ENCODE data around the gene TRIO.
A peak's percentile ranks its signal among the peaks of the same experiment; 100 is the strongest.
"Not testable (repeated sequence)": the region's sequence is repeated elsewhere in the genome, so short reads cannot be mapped to it uniquely, and the experiment has no call there.

The TRIO gene

DNA sequence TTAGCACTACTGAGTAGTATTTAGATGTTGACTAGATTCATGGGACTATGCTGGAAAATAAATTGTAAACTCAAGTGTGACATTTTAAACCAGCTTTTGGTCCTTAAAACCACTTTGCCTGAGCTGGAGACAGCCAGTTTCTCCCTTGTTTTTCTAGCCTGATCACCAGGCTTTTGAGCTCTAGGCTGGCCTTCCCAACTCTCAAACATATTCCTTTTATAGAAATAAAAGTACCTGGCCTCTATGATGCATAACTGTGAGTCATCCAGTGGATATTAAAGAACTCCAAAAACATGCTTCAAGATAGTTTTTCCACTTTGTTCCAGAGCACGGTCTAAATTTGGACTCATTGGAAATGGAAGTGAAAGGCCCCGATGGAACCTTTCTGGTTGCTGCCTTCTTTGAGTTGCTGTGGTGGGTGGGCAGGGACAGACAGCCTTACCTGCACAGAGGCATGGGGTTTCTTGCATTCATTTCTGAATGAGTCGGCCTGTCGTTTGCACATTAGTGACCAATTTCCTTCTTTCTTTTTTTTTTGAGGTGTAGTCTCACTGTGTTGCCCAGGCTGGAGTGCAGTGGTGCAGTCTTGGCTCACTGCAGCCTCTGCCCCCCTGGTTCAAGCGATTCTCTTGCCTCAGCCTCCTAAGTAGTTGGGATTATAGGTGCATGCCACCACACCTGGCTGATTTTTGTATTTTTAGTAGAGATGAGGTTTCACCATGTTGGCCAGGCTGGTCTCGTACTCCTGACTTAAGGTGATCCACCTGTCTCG, 43.1 kb downstream of the TRIO start:
- DNase-seq (ENCODE audit: low read depth), result peak; percentile 65

DNA sequence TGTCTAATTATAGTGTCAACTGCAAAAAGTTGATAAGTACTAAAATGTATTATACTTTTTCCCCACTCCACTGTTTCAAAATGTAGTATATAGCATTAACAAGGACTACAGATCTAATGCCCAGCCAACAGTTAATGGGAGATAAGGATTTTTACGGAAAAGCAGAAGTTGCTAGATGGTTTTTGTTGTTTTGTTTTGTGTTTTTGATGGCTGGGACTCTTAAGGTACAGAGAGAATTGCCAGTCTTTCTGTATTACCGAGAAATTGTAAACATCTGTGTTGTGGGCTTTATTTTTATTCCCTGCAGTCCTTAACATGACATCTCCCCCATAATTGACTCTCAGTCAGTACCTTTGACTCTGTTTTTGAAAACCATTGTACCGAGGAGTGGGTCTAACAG, 44.0 kb downstream of the TRIO start:
- no peak for DNase-seq (ENCODE audit: low read depth)

DNA sequence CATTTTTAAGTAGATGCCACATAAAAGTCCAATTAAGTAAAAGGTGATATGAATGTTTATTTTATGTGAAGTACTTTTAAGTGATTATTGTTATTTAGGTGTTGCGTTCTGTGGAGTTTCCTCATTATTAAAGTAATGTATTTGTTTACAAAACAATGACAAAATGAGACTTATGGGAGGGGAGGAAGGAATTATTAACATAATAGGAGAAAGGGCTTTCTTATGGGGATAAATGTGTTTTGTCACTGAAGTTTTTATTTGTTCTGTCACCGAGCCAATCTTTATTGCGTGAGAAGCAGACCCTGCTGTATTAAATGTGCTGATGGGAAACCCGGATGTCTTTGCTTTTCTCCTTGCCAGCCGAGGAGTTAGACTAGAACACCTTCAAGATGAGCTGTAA, 44.5 kb downstream of the TRIO start:
- no peak for DNase-seq (ENCODE audit: low read depth)

DNA sequence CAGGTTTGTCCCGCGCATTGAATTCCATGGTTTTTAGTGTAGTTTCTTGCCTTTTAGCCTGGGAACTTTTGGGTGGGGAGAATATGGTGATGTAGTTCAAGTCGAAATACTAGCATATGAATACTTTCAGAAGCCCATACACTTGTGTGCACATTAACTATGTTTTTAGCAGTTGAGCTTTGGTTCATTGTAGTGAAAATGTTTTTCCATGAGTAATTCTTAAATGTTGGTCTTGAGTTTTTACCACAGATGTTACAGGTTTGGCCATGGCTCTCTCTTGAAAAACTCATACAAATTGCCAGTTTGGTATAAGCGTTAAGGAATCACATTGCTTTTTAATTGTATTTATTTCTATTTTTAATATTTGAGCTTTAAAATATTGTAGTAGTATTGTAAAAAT, 45.6 kb downstream of the TRIO start:
- DNase-seq (ENCODE audit: low read depth), result no peak

DNA sequence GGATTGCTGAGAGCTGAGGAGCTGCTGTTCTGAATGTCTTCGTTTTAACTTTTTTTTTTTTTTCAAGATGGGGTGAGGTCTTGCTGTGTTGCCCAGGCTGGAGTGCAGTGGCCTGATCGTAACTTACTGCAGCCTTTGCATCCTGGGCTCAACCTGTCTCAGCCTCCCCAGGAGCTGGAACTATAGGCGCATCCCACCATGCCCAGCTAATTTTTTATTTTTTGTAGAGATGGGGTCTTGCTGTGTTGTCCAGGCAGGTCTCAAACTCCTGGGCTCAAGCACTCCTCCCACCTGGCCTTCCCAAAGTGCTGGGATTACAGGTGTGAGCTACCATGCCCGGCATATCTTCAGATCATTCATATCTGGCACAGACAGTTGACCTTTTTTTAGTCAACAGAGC, 46.5 kb downstream of the TRIO start:
- no peak for DNase-seq (ENCODE audit: low read depth)

DNA sequence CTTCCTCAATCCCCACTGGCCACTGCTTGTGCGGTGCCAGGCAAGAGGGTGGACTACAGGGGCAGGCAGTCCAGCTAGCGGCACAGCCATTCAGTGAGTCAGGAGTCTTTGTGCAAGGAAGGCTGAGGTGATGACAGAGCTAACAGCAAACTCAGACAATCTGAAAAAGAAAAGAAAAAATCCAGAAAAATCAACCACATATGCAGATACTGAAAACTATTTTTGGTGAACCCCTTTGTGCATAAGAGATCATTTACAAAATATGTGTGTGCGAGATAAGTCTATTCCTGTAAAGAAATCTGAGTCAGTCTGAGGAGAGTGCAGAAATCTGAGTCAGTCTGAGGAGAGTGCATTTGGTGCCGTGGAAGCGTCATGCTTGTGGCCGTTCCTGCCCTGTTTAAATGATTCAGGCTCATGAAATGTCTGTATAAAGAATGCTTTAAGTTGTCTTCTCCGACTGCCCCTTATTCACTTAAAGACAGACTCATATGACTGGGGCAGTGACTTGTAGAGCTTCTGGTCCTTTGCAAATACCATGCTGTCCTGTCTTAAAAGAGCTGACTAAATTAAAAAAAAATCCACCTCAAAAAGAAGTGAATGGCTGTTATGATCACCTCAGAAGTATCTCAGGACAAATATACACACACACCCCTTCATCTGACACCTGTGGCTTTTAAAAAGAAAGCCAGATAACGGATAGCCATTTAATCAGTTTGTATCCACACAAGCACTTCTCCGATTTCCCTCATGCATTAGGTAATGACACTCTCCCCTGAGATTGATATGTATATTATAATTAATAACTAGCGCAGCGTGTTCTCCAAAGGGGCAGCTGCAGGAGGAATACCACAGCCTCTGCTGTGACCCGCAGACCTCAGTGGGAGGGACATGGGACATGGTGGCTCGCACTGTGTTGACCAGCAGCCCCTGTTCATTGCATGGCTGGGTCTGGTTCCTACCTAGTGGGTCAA, 47.3 kb downstream of the TRIO start:
- peak; percentile 96 for DNase-seq (ENCODE audit: low read depth)

DNA sequence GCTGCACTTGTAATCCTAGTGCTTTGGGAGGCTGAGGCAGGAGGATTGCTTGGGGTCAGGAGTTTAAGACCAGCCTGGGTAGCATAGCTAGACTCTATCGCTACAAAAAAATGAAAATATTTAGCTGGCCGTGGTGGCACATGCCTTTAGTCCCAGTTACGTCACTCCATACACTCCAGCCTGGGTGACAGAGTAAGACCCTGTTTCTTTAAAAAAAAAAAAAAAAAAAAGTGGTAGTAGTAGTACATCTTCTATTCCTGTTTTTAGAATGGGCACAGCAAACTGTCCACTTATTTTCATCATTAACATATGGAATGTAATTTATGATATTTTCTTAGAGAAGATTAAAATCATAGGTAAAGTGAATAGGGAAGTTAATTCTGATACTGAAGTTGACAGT, 48.2 kb downstream of the TRIO start:
- no peak for DNase-seq (ENCODE audit: low read depth)

DNA sequence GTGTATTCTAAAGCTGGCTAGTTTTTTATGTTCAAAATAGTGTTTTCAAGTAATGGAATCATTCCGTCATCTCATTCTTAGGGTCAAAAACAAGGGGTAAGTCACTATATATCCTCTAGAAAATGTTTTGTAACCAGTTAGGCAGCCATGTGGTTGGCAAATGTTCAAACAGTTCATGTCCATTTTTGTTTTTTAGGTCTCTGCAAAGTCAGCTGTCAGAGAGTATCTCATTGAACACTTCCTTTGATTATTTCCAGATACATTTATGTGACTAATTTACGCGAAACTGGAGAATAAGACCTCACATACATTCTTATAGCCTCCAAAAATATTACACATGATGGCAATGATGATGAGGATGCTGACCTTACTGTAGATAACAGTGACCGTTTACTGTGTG, 50.4 kb downstream of the TRIO start:
- DNase-seq (ENCODE audit: low read depth), result no peak

DNA sequence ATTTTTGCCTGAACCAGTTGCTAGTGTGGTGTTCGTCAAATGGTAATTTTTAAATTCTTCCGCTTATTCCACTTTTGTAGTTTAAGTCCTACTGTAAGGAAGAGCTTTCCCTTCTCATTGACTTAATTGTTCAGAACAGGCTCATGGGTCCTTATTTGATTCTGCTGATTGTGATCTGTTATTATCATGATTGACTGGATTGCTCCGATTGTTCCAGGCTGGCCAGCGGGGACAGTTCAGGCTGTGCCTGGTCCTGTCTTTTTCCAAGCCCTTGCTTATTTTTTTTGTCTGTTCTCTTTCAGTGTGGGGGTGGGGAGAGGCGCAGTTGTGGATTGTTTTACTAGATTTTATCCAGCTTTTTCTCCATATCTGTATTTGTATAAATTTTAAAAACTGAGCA, 52.4 kb downstream of the TRIO start:
- no peak for DNase-seq (ENCODE audit: low read depth)

DNA sequence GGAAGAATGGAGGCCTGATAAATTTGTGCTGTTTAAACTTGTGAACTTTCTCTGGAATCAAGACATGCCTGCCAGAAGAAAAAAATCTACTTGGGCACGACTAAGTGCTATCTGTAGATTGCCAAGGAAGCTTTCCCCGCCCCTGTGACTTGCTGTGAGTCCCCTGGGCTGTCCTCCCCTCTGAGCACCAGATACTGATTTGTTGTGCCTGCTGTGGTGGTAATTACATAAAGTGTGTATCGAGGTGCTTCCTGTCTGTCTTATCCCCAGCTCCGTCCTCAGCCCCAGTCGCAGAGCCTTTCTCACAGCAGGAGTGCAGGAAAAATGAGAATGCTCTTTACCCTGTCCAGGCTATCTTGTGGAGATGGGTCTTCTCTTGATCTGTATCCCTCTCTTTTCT, 53.9 kb downstream of the TRIO start:
- DNase-seq (ENCODE audit: low read depth), result no peak

DNA sequence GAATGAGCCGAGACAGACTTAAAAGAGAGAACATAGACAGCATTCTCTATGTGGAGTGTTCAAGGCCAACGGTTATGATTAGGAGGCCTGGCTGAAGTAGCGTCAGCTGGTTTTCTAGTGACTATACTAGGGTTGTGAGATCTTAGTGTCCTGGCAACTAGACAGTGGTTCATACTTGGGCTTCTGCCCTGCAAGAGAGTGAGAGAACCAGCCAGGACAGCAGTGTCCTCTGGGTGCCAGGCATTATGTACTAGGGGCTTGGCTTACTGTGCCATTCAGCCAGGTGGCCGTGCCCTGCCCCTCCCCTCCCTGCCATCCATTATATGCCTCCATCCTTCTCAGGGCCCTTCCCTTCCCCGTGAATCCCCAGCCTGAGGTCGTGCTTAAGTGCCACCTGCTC, 56.8 kb downstream of the TRIO start:
- DNase-seq (ENCODE audit: low read depth), result no peak

DNA sequence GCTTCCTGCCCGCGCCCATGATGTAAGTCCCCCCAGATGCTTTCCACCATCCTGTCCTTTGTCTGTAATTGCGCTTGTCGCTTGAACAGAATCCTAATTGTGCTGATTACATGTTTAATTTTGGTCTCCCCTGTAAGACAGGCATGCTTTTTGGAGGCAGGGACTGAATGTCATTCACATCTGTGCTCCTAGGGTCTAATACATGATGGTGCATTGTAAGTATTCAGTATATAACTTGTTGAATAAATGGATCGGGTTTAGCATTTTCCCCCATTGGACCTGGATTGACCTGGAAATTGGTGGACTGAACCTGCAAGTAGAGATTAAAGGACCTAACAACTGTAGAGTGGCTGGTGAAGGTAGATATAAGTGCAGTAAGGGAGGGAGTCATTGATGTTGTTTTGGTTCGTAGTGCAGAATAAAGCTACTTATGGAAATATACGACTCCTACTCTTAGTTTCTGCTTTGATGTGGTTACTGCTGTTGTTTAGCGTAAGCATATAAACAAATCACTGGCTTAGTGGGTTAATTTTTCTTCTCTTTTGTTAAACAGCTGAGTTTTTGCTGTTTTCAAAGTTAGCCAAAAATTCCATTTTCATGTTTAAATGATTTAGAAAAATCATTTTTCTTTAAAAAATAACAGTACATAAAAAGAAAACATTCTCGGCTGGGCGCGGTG, 57.3 kb downstream of the TRIO start:
- no peak for DNase-seq (ENCODE audit: low read depth)

DNA sequence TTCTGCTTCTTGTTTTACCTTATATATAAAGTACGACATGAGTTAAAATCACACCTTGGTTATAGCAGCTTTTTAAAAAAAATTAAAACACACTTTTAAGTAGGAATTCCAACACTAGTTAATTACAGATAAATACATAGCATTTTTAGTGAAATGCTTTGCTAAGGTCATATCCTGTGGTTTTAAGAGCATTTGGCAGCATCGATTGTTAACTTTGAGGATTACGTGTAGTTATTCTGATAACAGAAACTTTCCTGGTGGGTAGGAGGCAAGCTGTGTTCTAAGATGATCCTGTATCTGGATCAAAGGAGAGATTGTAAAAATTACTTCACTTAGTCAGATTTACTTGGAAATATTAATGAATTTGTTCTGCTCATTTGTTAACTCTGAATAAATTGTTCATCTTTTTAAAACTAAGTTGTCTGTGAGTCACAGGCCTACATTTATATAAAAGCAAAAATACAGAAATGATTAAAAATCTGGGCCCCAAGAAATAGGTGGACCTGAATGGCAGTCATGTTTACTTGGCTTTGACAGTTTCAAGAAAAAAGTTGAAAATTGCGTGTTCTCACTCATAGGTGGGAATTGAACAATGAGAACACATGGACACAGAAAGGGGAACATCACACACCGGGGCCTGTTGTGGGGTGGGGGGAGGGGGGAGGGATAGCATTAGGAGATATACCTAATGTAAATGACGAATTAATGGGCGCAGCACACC, 58.3 kb downstream of the TRIO start:
- DNase-seq (ENCODE audit: low read depth), result no peak

DNA sequence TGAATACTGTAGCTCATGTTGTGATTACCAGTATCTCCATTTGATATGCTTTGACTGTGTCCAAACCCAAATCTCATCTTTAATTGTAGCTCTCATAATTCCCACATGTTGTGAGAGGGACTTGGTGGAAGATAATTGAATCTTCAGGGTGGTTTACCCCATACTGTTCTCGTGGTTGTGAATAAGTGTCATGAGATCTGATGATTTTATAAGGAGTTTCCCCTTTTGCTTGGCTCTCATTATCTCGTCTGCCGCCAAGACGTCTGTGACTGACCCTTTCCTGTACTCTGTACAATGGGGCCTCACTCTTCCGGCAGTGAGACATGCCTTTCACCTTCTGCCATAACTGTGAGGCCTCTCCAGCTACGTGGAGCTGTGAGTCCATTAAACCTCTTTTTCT, 59.3 kb downstream of the TRIO start:
- no peak for DNase-seq (ENCODE audit: low read depth)

DNA sequence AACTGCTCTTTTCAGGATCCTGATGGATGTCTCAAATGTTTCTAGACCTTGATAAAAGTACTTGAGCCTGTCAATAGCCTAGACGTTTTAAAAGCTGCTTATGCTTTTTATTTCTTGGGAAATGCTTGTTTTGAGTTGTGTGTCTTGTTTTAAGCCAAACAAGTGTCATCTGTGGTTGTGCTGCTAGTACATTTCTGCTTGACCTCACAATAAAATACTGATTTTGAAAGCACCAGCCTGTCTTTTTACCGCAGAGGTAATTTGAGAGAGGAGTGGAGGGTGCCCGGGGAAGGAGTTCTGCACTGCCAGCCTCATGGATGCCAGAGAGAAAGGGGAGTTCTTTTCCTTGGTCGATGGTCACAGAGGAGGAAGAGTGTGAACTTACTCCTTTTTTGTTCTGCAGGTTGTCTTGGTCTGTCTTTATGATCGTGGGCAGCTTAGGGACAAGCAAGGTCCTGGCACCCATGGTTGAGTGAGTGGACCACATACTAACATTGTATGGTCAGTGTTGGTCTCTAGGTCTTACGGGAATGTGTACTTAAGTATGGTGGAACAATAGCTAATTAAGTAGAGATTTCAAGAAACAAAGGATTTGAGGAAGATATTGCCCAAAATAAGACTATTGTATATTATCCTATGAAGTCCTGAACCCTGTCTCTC, 61.0 kb downstream of the TRIO start:
- DNase-seq (ENCODE audit: low read depth), result no peak

DNA sequence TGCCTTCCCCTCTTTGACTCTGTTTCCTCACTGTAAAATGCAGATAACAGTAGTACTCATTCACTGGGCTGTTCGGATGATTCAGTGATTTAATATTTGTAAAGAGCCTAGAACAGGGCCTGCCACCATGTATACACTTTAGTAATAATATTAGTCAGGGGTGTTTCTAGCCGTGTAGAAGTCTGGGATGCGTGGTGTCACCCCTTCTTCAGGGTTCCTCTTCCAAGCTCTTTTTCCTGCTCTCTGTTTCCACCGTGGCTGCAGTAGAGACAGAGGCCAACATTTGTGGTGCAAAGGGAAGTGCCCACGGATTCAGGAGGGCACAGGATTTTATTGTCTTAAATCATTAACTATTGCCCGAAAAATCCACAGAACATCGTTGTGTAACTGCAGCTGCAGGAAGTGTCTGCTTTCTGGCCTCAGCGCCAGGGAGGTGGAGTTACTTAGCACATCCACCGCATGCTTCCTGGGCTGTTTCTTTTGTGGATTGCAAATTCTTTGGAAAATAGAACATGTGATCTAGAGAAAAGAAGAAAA, 61.7 kb downstream of the TRIO start:
- DNase-seq (ENCODE audit: low read depth), result peak; percentile 77

DNA sequence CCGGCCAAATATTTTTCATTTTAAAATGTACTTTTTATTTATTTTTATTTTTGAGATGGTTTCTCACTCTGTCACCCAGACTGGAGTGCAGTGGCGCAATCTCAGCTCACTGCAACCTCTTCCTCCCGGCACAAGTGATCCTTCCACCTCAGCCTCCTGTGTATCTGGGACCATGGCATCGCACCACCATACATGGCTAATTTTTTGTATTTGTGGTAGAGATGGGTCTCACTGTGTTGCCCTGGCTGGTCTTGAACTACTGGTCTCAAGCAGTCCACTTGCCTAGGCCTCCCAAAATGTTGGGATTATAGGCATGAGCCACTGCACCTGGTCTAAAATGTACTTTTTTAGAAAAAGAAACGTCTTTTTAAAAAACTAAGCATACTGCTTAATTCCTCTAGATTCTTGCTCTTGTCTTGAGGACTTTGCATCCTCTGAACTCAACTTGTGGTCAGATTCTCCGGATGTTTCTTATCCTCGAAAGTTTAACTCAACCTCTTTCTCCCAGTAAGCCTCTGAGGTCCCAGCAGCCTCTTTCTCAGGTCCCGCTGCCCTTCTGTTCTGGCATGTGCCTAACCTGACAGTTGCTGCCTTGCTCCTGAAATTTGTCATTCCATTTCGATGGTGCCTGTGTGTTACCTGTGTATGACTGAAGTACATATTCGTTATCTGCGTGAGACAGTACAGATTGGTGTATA, 63.0 kb downstream of the TRIO start:
- DNase-seq (ENCODE audit: low read depth), result no peak

DNA sequence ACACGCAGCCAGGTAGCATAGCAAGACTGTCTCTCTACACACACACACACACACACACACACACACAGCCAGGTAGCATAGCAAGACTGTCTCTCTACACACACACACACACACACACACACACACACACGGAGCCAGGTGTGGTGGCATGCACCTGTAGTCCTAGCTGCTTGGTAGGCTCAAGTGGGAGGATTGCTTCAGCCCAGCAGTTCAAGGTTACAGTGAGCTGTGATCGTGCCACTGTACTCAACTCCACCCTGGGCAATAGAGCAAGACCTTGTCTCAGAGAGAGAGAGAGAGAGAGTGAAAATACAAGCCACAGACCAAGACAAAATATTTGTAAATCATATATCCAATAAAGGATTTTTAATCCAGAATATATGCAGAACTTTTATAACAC, 64.3 kb downstream of the TRIO start:
- DNase-seq (ENCODE audit: low read depth), result not testable (repeated sequence)

DNA sequence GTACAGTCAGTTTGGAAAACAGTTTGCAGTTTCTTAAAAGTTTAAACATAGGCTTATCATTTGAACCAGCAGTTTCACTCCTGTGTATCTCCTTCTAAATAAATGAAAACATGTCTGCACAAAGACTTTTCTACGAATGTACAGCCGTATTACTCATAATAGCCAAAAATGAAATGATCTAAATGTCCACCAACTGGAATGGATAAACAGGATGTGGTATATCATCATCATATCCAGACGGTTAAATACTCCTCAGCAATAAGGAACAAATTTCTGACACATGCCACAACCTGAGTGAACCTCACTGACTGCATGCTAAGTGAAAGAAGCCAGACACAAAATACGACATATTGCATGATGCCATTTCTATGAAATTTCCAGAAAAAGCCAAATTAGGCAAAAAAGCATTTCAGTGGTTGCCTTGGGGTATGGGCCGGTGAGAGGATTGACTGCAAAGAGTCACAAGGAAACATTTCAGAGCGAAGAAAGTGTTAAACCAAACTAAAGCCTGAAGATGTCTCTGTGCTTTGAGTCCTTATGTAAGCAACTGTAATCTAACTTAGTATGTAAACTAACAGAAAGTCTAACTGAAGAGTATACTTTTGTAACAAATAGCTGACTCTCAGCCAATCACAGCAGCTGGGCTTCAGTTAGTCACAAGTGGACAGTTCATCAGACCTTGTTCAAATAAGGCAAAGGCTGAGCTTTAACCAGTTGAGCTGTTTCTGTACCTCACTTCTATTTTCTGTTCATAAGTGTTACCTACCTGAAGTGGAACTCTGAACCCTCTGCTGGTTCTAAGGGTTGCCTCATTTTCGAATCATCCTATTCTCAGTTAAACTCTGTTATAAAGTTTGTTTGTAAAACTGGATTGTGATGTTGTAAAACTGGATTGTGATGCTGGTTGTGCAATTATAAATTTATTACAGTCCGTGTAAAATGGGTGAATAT, 65.2 kb downstream of the TRIO start:
- DNase-seq (ENCODE audit: low read depth), result no peak
